ENCODE measurements around the gene C2orf15.
"Not testable (repeated sequence)": the region's sequence is repeated elsewhere in the genome, so short reads cannot be mapped to it uniquely, and the experiment has no call there.

C2orf15 gene

GRCh38 chr2:99111236-99111635 is 30.3 kb upstream of the C2orf15 start:
- Histone ChIP-seq H3K36me3 (no peaks in the 10 kb centered on the region), H3K4me3 (ENCODE audit: low read depth, low read length) (no peak overlapping the region), H3K27ac (no peak overlapping the region), H3K9me3 (ENCODE audit: severe bottlenecking) (no peaks in the 10 kb centered on the region), H3K27me3 (ENCODE audit: insufficient read depth, low read depth, severe bottlenecking) (no peaks in the 10 kb centered on the region)
- TF ChIP-seq CTCF (IDR thresholded peaks at IDR 0.05; ENCODE audit: low read depth, low read length), result no peak
- DNase-seq, result no peak

DNA sequence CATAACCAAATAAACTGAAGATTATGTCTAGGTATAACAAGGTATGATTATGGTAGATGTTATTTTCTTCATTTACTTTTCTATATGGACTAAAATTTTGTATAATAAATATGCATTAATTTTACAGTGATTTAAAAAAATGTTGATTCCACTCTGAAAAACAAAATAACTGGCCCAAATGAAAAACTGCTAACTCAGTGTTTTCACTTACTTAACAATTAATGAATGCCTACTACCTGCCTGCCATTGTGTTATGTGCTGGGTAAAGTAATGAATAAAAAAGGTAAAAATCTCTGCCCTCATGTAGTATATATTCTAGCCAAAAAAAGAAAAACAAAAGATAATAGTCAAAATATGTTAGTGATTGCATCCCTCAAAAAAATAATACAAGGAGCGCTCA is 29.6 kb upstream of the C2orf15 start:
- DNase-seq, result no peak
- Histone ChIP-seq H3K27ac (no peak overlapping the region), H3K4me3 (ENCODE audit: low read depth, low read length) (no peak overlapping the region), H3K36me3 (no peaks in the 10 kb centered on the region), H3K9me3 (ENCODE audit: severe bottlenecking) (no peaks in the 10 kb centered on the region), H3K27me3 (ENCODE audit: insufficient read depth, low read depth, severe bottlenecking) (no peaks in the 10 kb centered on the region)
- no peak for TF ChIP-seq CTCF (IDR thresholded peaks at IDR 0.05; ENCODE audit: low read depth, low read length)

GRCh38 chr2:99112617-99113016 is 28.9 kb upstream of the C2orf15 start:
- no peak overlapping the region for H3K27ac ChIP-seq
- no peak for TF ChIP-seq CTCF (IDR thresholded peaks at IDR 0.05; ENCODE audit: low read depth, low read length)
- H3K4me3 ChIP-seq (ENCODE audit: low read depth, low read length), result no peak overlapping the region
- DNase-seq, result no peak
- H3K27me3 ChIP-seq (ENCODE audit: insufficient read depth, low read depth, severe bottlenecking), result no peaks in the 10 kb centered on the region
- no peaks in the 10 kb centered on the region for H3K9me3 ChIP-seq (ENCODE audit: severe bottlenecking)
- H3K36me3 ChIP-seq, result no peaks in the 10 kb centered on the region

DNA sequence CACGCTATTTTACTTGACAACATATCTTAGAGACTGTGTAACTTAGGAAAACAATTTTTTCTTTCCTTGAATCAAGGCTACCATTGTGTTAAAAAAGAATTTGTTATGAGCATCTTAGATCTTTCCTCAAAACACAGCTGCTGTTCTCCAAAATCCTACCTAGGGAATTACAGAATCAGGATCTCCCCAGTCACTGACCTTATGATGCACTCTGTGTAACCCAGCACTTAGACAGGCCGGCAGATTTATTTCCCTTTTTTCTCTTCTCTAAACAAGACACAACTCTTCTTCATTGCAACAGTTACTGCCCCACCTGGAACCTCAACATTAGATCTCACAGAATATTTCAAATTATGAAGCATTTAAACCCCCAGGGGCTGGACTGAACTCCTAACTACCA is 13.5 kb upstream of the C2orf15 start:
- Histone ChIP-seq H3K9me3 (ENCODE audit: severe bottlenecking) (peaks cover 2% of the 10 kb centered on the region), H3K27ac (no peak overlapping the region), H3K36me3 (peaks cover 8% of the 10 kb centered on the region), H3K27me3 (ENCODE audit: insufficient read depth, low read depth, severe bottlenecking) (no peaks in the 10 kb centered on the region), H3K4me3 (ENCODE audit: low read depth, low read length) (no peak overlapping the region)
- no peak for DNase-seq
- TF ChIP-seq CTCF (IDR thresholded peaks at IDR 0.05; ENCODE audit: low read depth, low read length), result no peak

- H3K4me3 ChIP-seq (ENCODE audit: low read depth, low read length); DNase-seq; H3K36me3 ChIP-seq; H3K27me3 ChIP-seq (ENCODE audit: insufficient read depth, low read depth, severe bottlenecking); H3K9me3 ChIP-seq (ENCODE audit: severe bottlenecking); H3K27ac ChIP-seq: not testable (repeated sequence)
These were observed 6.4 kb upstream of the C2orf15 start for GRCh38 chr2:99135044-99135556.

- Histone ChIP-seq H3K27ac (no peak overlapping the region), H3K9me3 (ENCODE audit: severe bottlenecking) (peaks cover 2% of the 10 kb centered on the region), H3K4me3 (ENCODE audit: low read depth, low read length) (no peak overlapping the region), H3K36me3 (no peaks in the 10 kb centered on the region), H3K27me3 (ENCODE audit: insufficient read depth, low read depth, severe bottlenecking) (no peaks in the 10 kb centered on the region)
- no peak for DNase-seq
- TF ChIP-seq CTCF (IDR thresholded peaks at IDR 0.05; ENCODE audit: low read depth, low read length), result no peak
These were observed 2.5 kb upstream of the C2orf15 start for GRCh38 chr2:99139003-99139402.
